Cardiac muscle cell (in vitro differentiated cells and primary cell): Measurements from ENCODE around the gene NXPE4. TPM values are rescaled to one million over a fixed set of nuclear protein-coding genes. Genes with fewer than 3 reads are reported as not detected.
"Not testable (repeated sequence)": the region's sequence is repeated elsewhere in the genome, so short reads cannot be mapped to it uniquely, and the experiment has no call there.

Experiments
- DNase-seq, 2 donors: peaks; one replicate each; pipeline versions ENCODE4 v3.0.0 to v3.0.0-alpha.2; 2010 to 2017; ENCODE audit warnings: low read depth in 1 of 2, low spot score in 1 of 2
- H3K27ac ChIP-seq: fragments of 200-600 bp; sonication (generic); 2 replicates; pipeline ENCODE4 v1.5.1; 2016
- H3K27me3 ChIP-seq: fragments of 200-600 bp; sonication (generic); 2 replicates; pipeline ENCODE4 v1.6.0; 2016; ENCODE audit warnings: control low read depth
- H3K36me3 ChIP-seq: fragments of 200-600 bp; sonication (generic); 2 replicates; pipeline ENCODE4 v1.5.1; 2016; ENCODE audit warnings: control low read depth
- H3K4me1 ChIP-seq: fragments of 200-600 bp; sonication (generic); 2 replicates; pipeline ENCODE4 v1.8.1; 2017; ENCODE audit warnings: low read depth, mild to moderate bottlenecking, mixed run types
- H3K4me3 ChIP-seq: fragments of 200-600 bp; sonication (generic); 2 replicates; pipeline ENCODE4 v1.5.1; 2016; ENCODE audit warnings: mild to moderate bottlenecking
- H3K9me3 ChIP-seq: fragments of 200-600 bp; sonication (generic); 2 replicates; pipeline ENCODE4 v1.5.1; 2017; ENCODE audit warnings: low read depth, mild to moderate bottlenecking, control low read depth
- CTCF ChIP-seq: IDR thresholded peaks from 2 replicates; pipeline ENCODE4 v1.5.1; 2012; ENCODE audit warnings: low read depth, mild to moderate bottlenecking, low read length
- polyA plus RNA-seq: library from polyadenylated mRNA; unstranded; fragments of >200 nt; fragmentation: Nextera tagmentation; extraction: Ambion mirVana; gene quantifications from 2 replicates; pipeline ENCODE4 v1.2.1, GENCODE V29; 2016
- total RNA-seq: library from RNA; depleted of rRNA; stranded (reverse); fragments of >200 nt; gene quantifications from 2 replicates; pipeline ENCODE4 v1.2.3, GENCODE V29; 2016

NXPE4 gene
- total and polyA plus RNA-seq, 2 experiments from 2014 or later, result not detected

- DNase-seq, result no peak
- Histone ChIP-seq H3K36me3 (no peaks in the 10 kb centered on the region), H3K27me3 (no peaks in the 10 kb centered on the region), H3K4me3 (no peak overlapping the region), H3K9me3 (peaks cover 3% of the 10 kb centered on the region), H3K4me1 (no peaks in the 10 kb centered on the region), H3K27ac (no peak overlapping the region)
- no peak for TF ChIP-seq CTCF
Measured at GRCh38 chr11:114607753-114608459, 12.3 kb upstream of the NXPE4 start.

DNA sequence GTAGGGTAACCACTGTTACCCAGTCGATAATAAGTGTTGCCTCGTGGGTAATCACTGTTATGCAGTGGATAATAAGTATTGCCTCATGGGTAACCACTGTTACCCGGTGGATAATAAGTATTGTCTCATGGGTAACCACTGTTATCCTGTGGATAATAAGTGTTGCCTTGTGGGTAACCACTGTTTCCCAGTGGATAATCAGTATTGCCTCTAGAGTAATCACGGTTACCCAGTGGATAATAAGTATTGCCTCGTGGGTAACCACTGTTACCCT lies 11.2 kb upstream of the NXPE4 start:
- H3K27ac ChIP-seq, DNase-seq, H3K36me3 ChIP-seq, H3K9me3 ChIP-seq, H3K4me1 ChIP-seq, H3K27me3 ChIP-seq, H3K4me3 ChIP-seq: not testable (repeated sequence)

- no peak overlapping the region for H3K4me3 ChIP-seq
Measured at GRCh38 chr11:114606003-114606801, 10.6 kb upstream of the NXPE4 start.

DNA sequence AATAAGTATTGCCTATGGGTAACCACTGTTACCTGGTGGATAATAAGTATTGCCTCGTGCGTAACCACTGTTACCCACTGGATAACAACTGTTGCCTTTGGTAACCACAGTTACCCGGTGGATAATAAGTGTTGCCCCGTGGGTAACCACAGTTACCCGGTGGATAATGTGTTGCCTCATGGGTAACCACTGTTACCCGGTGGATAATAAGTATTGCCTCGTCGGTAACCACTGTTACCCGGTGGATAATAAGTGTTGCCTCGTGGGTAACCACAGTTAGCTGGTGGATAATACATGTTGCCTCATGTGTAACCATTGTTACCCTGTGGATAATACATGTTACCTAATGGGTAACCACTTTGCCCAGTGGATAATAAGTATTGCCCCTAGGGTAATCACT lies 9.8 kb upstream of the NXPE4 start:
- H3K4me3 ChIP-seq, result no peak overlapping the region
- TF ChIP-seq CTCF, result no peak
- no peaks in the 10 kb centered on the region for H3K4me1 ChIP-seq
- DNase-seq, result no peak
- no peaks in the 10 kb centered on the region for H3K36me3 ChIP-seq
- H3K27ac ChIP-seq, result no peak overlapping the region
- peaks cover 3% of the 10 kb centered on the region for H3K9me3 ChIP-seq
- H3K27me3 ChIP-seq, result no peaks in the 10 kb centered on the region

More at GRCh38 chr11:114606003-114606801, 10.6 kb upstream of the NXPE4 start:
- no peaks in the 10 kb centered on the region for H3K4me1 ChIP-seq
- peaks cover 3% of the 10 kb centered on the region for H3K9me3 ChIP-seq
- peak; percentile 11 for TF ChIP-seq CTCF
- no peaks in the 10 kb centered on the region for H3K27me3 ChIP-seq
- no peak overlapping the region for H3K27ac ChIP-seq
- no peaks in the 10 kb centered on the region for H3K36me3 ChIP-seq
- DNase-seq, result peak in 1 of 2 donors; percentile 37

DNA sequence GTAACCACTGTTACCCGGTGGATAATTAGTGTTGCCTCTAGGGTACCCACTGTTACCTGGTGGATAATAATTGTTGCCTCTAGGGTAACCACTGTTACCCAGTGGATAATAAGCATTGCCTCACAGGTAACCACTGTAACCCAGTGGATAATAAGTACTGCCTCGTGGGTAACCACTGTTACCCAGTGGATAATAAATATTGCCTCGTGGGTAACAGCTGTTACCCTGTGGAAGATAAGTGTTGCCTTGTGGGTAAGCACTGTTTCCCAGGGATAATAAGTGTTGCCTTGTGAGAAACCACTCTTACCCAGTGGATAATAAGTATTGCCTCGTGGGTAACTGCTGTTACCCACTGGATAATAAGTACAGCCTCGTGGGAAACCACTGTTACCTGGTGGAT lies 9.3 kb upstream of the NXPE4 start:
- Histone ChIP-seq H3K36me3 (no peaks in the 10 kb centered on the region), H3K9me3 (peaks cover 3% of the 10 kb centered on the region), H3K27ac (no peak overlapping the region), H3K4me1 (no peaks in the 10 kb centered on the region), H3K27me3 (no peaks in the 10 kb centered on the region), H3K4me3 (no peak overlapping the region)
- DNase-seq, result no peak
- TF ChIP-seq CTCF, result no peak

DNA sequence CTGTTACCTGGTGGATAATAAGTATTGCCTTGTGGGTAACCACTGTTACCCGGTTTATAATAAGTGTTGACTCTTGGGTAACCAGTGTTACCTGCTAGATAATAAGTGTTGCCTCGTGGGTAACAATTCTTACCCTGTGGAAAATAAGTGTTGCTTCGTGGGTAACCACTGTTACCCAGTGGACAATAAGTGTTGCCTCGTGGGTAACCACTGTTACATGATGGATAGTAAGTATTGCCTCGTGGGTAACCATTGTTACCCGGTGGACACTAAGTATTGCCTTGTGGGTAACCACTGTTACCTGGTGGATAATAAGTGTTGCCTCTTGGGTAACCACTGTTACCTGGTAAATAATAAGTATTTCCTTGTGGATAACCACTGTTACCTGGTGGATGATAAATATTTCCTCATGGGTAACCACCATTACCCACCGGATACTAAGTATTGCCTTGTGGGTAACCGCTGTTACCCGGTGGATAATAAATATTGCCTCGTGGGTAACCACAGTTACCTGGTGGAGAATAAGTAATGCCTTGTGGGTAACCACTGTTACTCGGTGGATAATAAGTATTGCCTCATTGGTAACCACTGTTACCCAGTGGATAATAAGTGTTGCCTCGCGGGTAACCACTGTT lies 8.7 kb upstream of the NXPE4 start:
- Histone ChIP-seq H3K27me3 (no peaks in the 10 kb centered on the region), H3K27ac (no peak overlapping the region), H3K36me3 (no peaks in the 10 kb centered on the region), H3K4me3 (no peak overlapping the region), H3K4me1 (no peaks in the 10 kb centered on the region), H3K9me3 (peaks cover 3% of the 10 kb centered on the region)
- no peak for TF ChIP-seq CTCF
- no peak for DNase-seq

- H3K36me3 ChIP-seq, H3K9me3 ChIP-seq, H3K27ac ChIP-seq, H3K4me3 ChIP-seq, DNase-seq, H3K4me1 ChIP-seq, H3K27me3 ChIP-seq: not testable (repeated sequence)
Measured at GRCh38 chr11:114603151-114603550, 7.6 kb upstream of the NXPE4 start.
